IPS-18c (cell line): ENCODE measurements around the gene TAS2R1.

Experiments
- H3K4me3 ChIP-seq: 2 replicates; pipeline ENCODE4 v1.7.0; 2013; ENCODE audit warnings: low read depth, mild to moderate bottlenecking, low read length, moderate library complexity; ENCODE audit not compliant: insufficient read depth
- H3K9me3 ChIP-seq: one replicate; pipeline ENCODE4 v1.6.1; 2013; ENCODE audit warnings: mild to moderate bottlenecking, low read length, moderate library complexity; ENCODE audit not compliant: control insufficient read depth, insufficient read depth

TAS2R1 gene

DNA sequence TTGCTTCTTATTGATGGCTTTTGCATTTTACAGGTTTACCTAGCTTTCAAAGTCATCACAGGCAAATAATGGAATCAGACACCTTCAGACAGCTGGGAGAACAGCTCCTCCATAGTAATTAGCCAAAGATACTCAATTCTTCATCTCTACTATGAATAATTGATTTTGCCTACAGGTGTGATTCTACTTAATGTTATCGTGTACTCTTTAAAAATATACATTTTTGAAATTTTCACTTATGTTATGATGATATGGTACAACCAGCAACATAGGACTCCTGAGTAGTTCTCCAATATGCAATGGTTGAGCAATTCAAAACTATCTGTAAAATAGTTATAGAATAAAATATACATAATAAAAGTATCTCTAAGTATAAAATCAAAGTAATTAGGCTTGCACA is at the start of gene TAS2R1:
TAS2R1 (minus strand) TSS at position 101 of the 400 bp plus-strand sequence. CDS start 319 bp downstream, outside the sequence.
- Histone ChIP-seq H3K9me3 (no peaks in the 10 kb centered on the region), H3K4me3 (no peak within 1 kb of the TSS)

- H3K9me3 ChIP-seq = no peaks in the 10 kb centered on the region
- no peak overlapping the region for H3K4me3 ChIP-seq
These were observed 40.2 kb upstream of the TAS2R1 start for GRCh38 chr5:9670371-9670770.

GRCh38 chr5:9667906-9668305 is 37.8 kb upstream of the TAS2R1 start:
- H3K9me3 ChIP-seq = no peaks in the 10 kb centered on the region
- H3K4me3 ChIP-seq = no peak overlapping the region

GRCh38 chr5:9663891-9664290 is 33.7 kb upstream of the TAS2R1 start:
- Histone ChIP-seq H3K9me3 (no peaks in the 10 kb centered on the region), H3K4me3 (no peak overlapping the region)

- Histone ChIP-seq H3K9me3 (no peaks in the 10 kb centered on the region), H3K4me3 (no peak overlapping the region)
These were observed 31.3 kb upstream of the TAS2R1 start for GRCh38 chr5:9661316-9662015.

GRCh38 chr5:9658706-9659105 is 28.6 kb upstream of the TAS2R1 start:
- Histone ChIP-seq H3K4me3 (no peak overlapping the region), H3K9me3 (no peaks in the 10 kb centered on the region)

DNA sequence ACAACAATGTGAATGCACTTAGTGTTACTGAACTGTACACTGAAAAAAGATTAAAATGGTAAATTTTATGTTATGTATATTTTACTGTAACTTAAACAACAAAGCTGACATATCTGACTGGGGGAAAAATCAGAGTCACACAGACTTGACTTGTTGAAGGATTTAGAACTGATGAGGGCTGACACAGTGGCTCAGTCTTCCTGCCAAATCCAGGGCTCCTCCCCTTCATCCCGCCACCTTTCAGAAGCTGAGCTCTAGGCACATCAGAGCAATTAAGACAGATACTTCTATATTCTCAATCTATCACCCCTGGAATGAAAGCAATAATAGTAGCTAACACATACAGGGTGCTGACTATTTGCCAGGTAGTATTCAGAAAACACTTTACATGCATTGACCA is 27.7 kb upstream of the TAS2R1 start:
- no peaks in the 10 kb centered on the region for H3K9me3 ChIP-seq
- H3K4me3 ChIP-seq = no peak overlapping the region

DNA sequence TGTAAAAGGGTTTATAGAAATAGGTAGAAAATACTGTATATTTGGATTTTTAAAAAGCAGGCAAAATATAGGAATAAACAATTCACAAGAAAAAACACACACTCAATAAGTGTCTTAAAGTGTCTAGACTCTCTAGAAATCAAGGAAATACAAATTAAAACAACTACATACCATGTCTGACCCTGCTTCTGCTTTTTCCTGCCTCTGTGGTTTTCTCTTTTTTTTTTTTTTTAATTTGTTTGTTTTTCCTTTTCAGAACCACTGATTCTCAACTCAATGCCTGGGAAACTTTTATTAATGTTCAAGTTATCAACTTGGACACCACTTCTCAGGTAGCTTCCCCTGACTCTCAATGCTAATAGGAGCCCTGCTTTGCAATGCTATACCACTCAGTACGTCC is 25.5 kb upstream of the TAS2R1 start:
- no peak overlapping the region for H3K4me3 ChIP-seq
- H3K9me3 ChIP-seq = no peaks in the 10 kb centered on the region

DNA sequence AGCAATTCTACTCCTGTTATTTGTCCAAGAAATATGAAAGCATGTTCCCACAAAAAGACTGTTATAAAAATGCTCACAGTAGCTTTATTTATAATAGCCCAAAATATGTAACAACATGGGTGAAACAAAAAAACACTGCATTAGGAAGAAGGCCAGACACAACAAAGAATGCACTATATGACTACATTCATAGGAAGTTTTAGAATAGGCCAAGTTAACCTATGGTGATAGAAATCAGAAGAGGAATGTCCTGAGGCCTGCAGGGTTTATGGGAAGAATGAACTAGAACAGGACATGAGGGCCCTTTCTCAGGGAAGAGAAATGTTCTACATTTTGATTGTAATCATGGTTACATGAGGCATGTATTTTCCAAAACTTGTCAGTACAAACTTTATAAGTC is 24.7 kb upstream of the TAS2R1 start:
- Histone ChIP-seq H3K9me3 (no peaks in the 10 kb centered on the region), H3K4me3 (no peak overlapping the region)

- Histone ChIP-seq H3K4me3 (no peak overlapping the region), H3K9me3 (no peaks in the 10 kb centered on the region)
These were observed 23.7 kb upstream of the TAS2R1 start for GRCh38 chr5:9653811-9654210.

- Histone ChIP-seq H3K9me3 (no peaks in the 10 kb centered on the region), H3K4me3 (no peak overlapping the region)
These were observed 22.9 kb upstream of the TAS2R1 start for GRCh38 chr5:9653061-9653460.

- Histone ChIP-seq H3K4me3 (no peak overlapping the region), H3K9me3 (no peaks in the 10 kb centered on the region)
These were observed 22.1 kb upstream of the TAS2R1 start for GRCh38 chr5:9652295-9652694.

DNA sequence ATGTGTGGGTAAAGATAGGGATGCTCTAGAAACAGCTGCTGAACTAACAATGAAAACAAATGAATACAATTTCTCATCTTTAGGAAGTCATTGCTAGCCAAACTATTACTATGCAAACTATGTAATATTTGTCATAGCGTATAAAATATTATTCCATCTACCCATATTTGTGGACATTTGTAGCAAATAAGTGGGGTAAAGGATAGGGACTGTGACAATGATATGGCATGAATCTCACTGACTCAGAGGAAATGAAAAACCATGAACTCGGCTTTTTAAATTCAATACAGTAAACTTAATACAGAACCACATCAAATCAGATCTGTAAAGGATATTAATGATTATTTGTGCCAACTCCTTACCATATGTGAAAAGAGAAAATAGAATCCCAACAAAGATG is 16.7 kb upstream of the TAS2R1 start:
- no peak overlapping the region for H3K4me3 ChIP-seq
- no peaks in the 10 kb centered on the region for H3K9me3 ChIP-seq

DNA sequence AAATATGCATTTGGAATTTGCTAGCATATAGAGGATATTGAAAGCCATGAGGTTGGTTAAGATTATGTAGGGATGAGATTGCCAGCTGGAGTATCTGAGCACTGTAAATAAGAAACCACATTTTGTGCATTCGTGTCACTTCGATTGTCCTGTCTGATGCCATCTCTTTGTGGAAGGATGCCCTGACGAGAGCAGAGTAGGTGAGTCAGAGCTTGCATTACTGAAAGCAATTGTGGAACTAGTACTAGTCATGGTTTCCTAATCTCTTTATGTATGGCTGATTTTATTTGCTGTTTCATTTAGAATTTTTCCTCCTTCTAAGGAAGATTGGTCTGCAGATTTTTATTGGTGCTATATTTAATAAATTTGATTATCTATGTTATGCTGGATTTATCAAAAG is 14.5 kb upstream of the TAS2R1 start:
- Histone ChIP-seq H3K4me3 (no peak overlapping the region), H3K9me3 (no peaks in the 10 kb centered on the region)

DNA sequence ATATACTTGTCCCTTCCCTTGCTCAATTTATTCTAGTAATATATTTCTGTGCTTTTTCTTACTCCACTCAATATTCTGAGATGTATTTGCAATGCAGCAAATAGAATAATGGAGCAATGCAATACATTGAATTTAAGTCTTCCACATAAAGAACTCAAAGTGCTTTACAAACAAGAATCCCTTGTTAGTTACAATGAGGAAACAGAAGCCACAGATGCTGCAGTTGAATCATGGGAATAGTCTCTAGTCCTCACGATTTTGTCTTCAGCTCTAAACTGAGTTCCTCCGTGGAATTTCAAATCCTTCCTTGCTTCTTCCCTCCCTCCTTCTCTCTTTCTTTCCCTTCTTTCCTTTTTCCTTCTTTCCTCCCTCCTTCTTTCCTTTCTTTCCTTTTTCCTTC is 12.5 kb upstream of the TAS2R1 start:
- H3K9me3 ChIP-seq = peaks cover 3% of the 10 kb centered on the region

DNA sequence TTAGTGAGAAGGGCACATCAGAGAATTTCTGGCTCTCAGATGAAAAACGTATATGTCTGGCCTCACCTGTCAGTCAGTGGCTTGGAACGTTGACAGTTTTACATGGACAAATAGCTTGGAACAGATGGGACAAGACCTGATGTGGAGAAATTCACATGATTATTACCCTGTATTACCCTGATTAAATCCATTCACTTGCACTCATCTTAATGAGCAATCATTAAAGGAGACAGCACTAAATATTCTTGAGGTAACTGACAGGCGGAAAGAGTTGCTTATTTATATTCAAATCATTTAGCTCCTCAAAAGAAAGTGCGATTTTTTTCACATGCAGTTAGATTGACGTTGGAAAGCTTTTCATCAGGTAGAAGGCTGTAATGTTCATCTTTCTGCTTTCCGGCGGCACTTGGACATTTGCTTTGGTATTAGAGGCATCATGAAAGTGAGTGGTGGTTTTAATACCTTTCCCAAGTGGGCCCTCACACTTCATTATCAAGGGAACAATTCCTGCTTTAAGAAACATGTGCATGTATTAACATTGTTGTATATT is 11.7 kb upstream of the TAS2R1 start:
- H3K9me3 ChIP-seq = peaks cover 3% of the 10 kb centered on the region
- H3K4me3 ChIP-seq = no peak overlapping the region

More for the DNA sequence above, 12.5 kb upstream of the TAS2R1 start:
- H3K4me3 ChIP-seq = no peak overlapping the region

DNA sequence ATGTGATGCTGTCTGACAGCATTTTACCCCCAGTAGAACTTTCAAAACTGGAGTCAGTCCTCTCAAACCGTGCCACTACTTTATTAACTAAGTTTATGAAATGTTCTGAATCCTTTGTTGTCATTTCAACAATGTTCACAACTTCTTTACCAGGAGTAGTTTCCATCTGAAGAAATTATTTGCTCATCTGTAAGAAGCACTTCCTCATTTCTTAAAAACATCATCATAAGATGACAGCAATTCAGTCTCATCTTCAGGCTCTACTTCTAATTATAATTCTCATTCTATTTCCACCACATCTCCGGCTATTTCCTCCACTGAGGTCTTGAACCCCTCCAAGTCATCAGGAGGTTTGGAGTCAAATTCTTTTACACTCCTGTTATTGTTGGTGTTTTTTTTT is 2.3 kb upstream of the TAS2R1 start:
- no peaks in the 10 kb centered on the region for H3K9me3 ChIP-seq
- no peak overlapping the region for H3K4me3 ChIP-seq

DNA sequence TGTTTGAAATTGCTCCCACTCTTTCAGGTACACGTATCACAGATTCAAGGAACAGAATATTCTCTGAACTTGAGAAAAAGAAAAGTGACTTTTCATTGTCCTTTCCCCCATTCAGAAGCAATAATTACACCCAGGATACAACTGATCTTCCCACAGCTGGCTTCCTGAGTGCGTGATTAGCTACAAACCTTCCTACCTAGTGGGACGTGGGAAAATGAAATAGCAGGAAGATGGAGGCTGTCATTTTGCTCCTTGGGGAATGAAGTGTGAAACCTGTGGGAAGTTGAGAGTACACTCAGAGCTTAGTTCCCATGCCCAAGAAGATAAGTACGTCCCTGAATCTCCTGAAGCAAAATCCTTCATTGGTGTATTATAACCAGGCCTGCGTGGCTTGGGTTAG is 2.6 kb downstream of the TAS2R1 start:
- Histone ChIP-seq H3K9me3 (no peaks in the 10 kb centered on the region), H3K4me3 (no peak overlapping the region)

DNA sequence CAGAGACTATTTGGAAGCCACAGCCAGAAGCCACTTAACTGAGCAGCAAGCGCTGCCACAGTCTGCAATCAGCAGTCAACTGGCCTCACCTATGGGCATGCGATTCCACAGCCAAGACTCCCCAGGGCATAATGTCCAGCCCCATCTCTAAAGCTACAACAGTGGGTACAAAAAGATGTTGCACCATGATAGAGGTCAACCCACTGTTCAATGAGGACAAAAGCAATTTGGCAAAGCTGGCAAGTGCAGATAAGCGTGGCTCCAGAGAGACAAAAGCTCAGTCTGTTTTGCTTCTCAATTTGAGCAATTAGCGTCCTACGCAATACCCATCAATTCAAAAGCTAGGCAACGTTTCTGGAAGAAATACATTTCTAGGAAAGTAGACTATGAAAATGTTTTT is 3.2 kb downstream of the TAS2R1 start:
- H3K9me3 ChIP-seq = no peaks in the 10 kb centered on the region
- no peak overlapping the region for H3K4me3 ChIP-seq
